ENCODE measurements around the gene POM121. TPM values are rescaled to one million over a fixed set of nuclear protein-coding genes. Genes with fewer than 3 reads are reported as not detected.
"Not testable (repeated sequence)": the region's sequence is repeated elsewhere in the genome, so short reads cannot be mapped to it uniquely, and the experiment has no call there.

Gene POM121
- polyA plus RNA-seq, 1 of the 3 experiments (the other 2 are of a cell fraction), result 14.0 TPM

- H3K9me2 ChIP-seq; H3K27me3 ChIP-seq (ENCODE audit: insufficient read depth); H3K9me3 ChIP-seq; H3F3A ChIP-seq (replicated peaks; ENCODE audit: insufficient read depth); H3K4me1 ChIP-seq (ENCODE audit: control insufficient read depth in 1 of 2, insufficient read depth in 2 of 2, low read depth in 1 of 2, low read length in 1 of 2); H2AFZ ChIP-seq (ENCODE audit: low read depth); CTCF ChIA-PET; H4K20me1 ChIP-seq (ENCODE audit: insufficient read depth); POLR2A ChIA-PET: not testable (repeated sequence)
- Histone ChIP-seq H3K9ac (peak overlapping the region; percentile 91), H3K36me3 (replicated peaks in 1 of 2; ENCODE audit: control insufficient read depth in 1 of 2, insufficient read depth in 2 of 2, low read length in 1 of 2) (peaks cover 2 to 16% of the 10 kb centered on the region in 2 experiments), H3K4me2 (peak overlapping the region; percentile 98), H3K27ac (ENCODE audit: low read depth in 2 of 2, low read length in 1 of 2) (peak overlapping the region; percentile 63 to 91; a peak in 3 of 4 replicates), H3K79me2 (ENCODE audit: insufficient read depth) (peaks cover 40% of the 10 kb centered on the region), H3K4me3 (ENCODE audit: low read depth in 2 of 2, low read length in 1 of 2) (peak overlapping the region; percentile 87)
- 3% methylated on average over 19 of the region's 35 CpGs for WGBS (ENCODE audit: low lambda C conversion rate)
- peak; percentile 49 for DNase-seq
- peak; percentile 59 for TF ChIP-seq MAX (IDR thresholded peaks at IDR 0.05; ENCODE audit: low read depth)
- TF ChIP-seq MXI1 (IDR thresholded peaks at IDR 0.05; ENCODE audit: low read depth, low read length), result peak; percentile 84
- 0 out of 2 replicates have a peak, but pooled peaks have one; percentile 51 for TF ChIP-seq SIN3A (IDR thresholded peaks at IDR 0.05; ENCODE audit: borderline replicate concordance, low read depth, low read length)
These were observed 45.1 kb upstream of the POM121 start for GRCh38 chr7:72879737-72880215.

GRCh38 chr7:72891750-72892149, 33.1 kb upstream of the POM121 start:
- DNase-seq; H3F3A ChIP-seq (replicated peaks; ENCODE audit: insufficient read depth); H3K27me3 ChIP-seq (ENCODE audit: insufficient read depth); H4K20me1 ChIP-seq (ENCODE audit: insufficient read depth); H3K4me3 ChIP-seq (ENCODE audit: low read depth in 2 of 2, low read length in 1 of 2); H2AFZ ChIP-seq (ENCODE audit: low read depth); H3K4me1 ChIP-seq (ENCODE audit: control insufficient read depth in 1 of 2, insufficient read depth in 2 of 2, low read depth in 1 of 2, low read length in 1 of 2); POLR2A ChIA-PET; H3K4me2 ChIP-seq; H3K9me3 ChIP-seq; H3K27ac ChIP-seq (ENCODE audit: low read depth in 2 of 2, low read length in 1 of 2); CTCF ChIA-PET; H3K9me2 ChIP-seq; H3K9ac ChIP-seq: not testable (repeated sequence)
- Histone ChIP-seq H3K36me3 (replicated peaks in 1 of 2; ENCODE audit: control insufficient read depth in 1 of 2, insufficient read depth in 2 of 2, low read length in 1 of 2) (peaks cover 14 to 34% of the 10 kb centered on the region in 2 experiments), H3K79me2 (ENCODE audit: insufficient read depth) (peaks cover 52% of the 10 kb centered on the region)
- WGBS (ENCODE audit: low lambda C conversion rate), result 95% methylated on average over 4 of the region's 4 CpGs

- H3K4me2 ChIP-seq; H3K9me3 ChIP-seq; H3K9me2 ChIP-seq; H3K27me3 ChIP-seq (ENCODE audit: insufficient read depth); H3F3A ChIP-seq (replicated peaks; ENCODE audit: insufficient read depth); H3K27ac ChIP-seq (ENCODE audit: low read depth in 2 of 2, low read length in 1 of 2); DNase-seq; POLR2A ChIA-PET; H3K4me1 ChIP-seq (ENCODE audit: control insufficient read depth in 1 of 2, insufficient read depth in 2 of 2, low read depth in 1 of 2, low read length in 1 of 2); CTCF ChIA-PET; H4K20me1 ChIP-seq (ENCODE audit: insufficient read depth); H2AFZ ChIP-seq (ENCODE audit: low read depth); H3K4me3 ChIP-seq (ENCODE audit: low read depth in 2 of 2, low read length in 1 of 2); H3K9ac ChIP-seq: not testable (repeated sequence)
- peaks cover 0 to 76% of the 10 kb centered on the region in 2 experiments for H3K36me3 ChIP-seq (replicated peaks in 1 of 2; ENCODE audit: control insufficient read depth in 1 of 2, insufficient read depth in 2 of 2, low read length in 1 of 2)
- WGBS (ENCODE audit: low lambda C conversion rate), result over 99% methylated on average over 6 of the region's 6 CpGs
- H3K79me2 ChIP-seq (ENCODE audit: insufficient read depth), result peaks cover 82% of the 10 kb centered on the region
These were observed 20.2 kb upstream of the POM121 start for GRCh38 chr7:72904740-72905139.

GRCh38 chr7:72908422-72908821, 16.5 kb upstream of the POM121 start:
- CTCF ChIA-PET; POLR2A ChIA-PET; H3K9me2 ChIP-seq; H3F3A ChIP-seq (replicated peaks; ENCODE audit: insufficient read depth); H3K4me3 ChIP-seq (ENCODE audit: low read depth in 2 of 2, low read length in 1 of 2); H3K27me3 ChIP-seq (ENCODE audit: insufficient read depth); H3K4me2 ChIP-seq; DNase-seq; H3K27ac ChIP-seq (ENCODE audit: low read depth in 2 of 2, low read length in 1 of 2); H2AFZ ChIP-seq (ENCODE audit: low read depth); H3K4me1 ChIP-seq (ENCODE audit: control insufficient read depth in 1 of 2, insufficient read depth in 2 of 2, low read depth in 1 of 2, low read length in 1 of 2); H3K9me3 ChIP-seq; H3K9ac ChIP-seq; H4K20me1 ChIP-seq (ENCODE audit: insufficient read depth): not testable (repeated sequence)
- peaks cover 9 to 42% of the 10 kb centered on the region in 2 experiments for H3K36me3 ChIP-seq (replicated peaks in 1 of 2; ENCODE audit: control insufficient read depth in 1 of 2, insufficient read depth in 2 of 2, low read length in 1 of 2)
- WGBS (ENCODE audit: low lambda C conversion rate), result 91% methylated on average over 10 of the region's 10 CpGs
- peaks cover 76% of the 10 kb centered on the region for H3K79me2 ChIP-seq (ENCODE audit: insufficient read depth)

- H3K27ac ChIP-seq (ENCODE audit: low read depth in 2 of 2, low read length in 1 of 2); H3K4me1 ChIP-seq (ENCODE audit: control insufficient read depth in 1 of 2, insufficient read depth in 2 of 2, low read depth in 1 of 2, low read length in 1 of 2); H3K4me3 ChIP-seq (ENCODE audit: low read depth in 2 of 2, low read length in 1 of 2); H4K20me1 ChIP-seq (ENCODE audit: insufficient read depth); H2AFZ ChIP-seq (ENCODE audit: low read depth); H3K9ac ChIP-seq; H3K9me2 ChIP-seq; CTCF ChIA-PET; H3K27me3 ChIP-seq (ENCODE audit: insufficient read depth); DNase-seq; H3K4me2 ChIP-seq; H3F3A ChIP-seq (replicated peaks; ENCODE audit: insufficient read depth); POLR2A ChIA-PET; H3K9me3 ChIP-seq: not testable (repeated sequence)
- 97% methylated on average over 10 of the region's 12 CpGs for WGBS (ENCODE audit: low lambda C conversion rate)
- peaks cover 62% of the 10 kb centered on the region for H3K79me2 ChIP-seq (ENCODE audit: insufficient read depth)
- H3K36me3 ChIP-seq (replicated peaks in 1 of 2; ENCODE audit: control insufficient read depth in 1 of 2, insufficient read depth in 2 of 2, low read length in 1 of 2), result peaks cover 16 to 28% of the 10 kb centered on the region in 2 experiments
These were observed 13.5 kb upstream of the POM121 start for GRCh38 chr7:72911395-72911794.

GRCh38 chr7:72913750-72914149, 11.1 kb upstream of the POM121 start:
- H3K9ac ChIP-seq; H3K27me3 ChIP-seq (ENCODE audit: insufficient read depth); POLR2A ChIA-PET; H4K20me1 ChIP-seq (ENCODE audit: insufficient read depth); H3K4me1 ChIP-seq (ENCODE audit: control insufficient read depth in 1 of 2, insufficient read depth in 2 of 2, low read depth in 1 of 2, low read length in 1 of 2); DNase-seq; H3K27ac ChIP-seq (ENCODE audit: low read depth in 2 of 2, low read length in 1 of 2); H3K4me2 ChIP-seq; H3K4me3 ChIP-seq (ENCODE audit: low read depth in 2 of 2, low read length in 1 of 2); H2AFZ ChIP-seq (ENCODE audit: low read depth); H3K9me3 ChIP-seq; H3K9me2 ChIP-seq; H3F3A ChIP-seq (replicated peaks; ENCODE audit: insufficient read depth): not testable (repeated sequence)
- 92% methylated on average over 10 of the region's 10 CpGs for WGBS (ENCODE audit: low lambda C conversion rate)
- H3K36me3 ChIP-seq (replicated peaks in 1 of 2; ENCODE audit: control insufficient read depth in 1 of 2, insufficient read depth in 2 of 2, low read length in 1 of 2), result peaks cover 6 to 16% of the 10 kb centered on the region in 2 experiments
- H3K79me2 ChIP-seq (ENCODE audit: insufficient read depth), result peaks cover 59% of the 10 kb centered on the region
- CTCF ChIA-PET, result interaction anchor here (1.4 kb wide), 1 partner anchor 12 kb away, joined by 4 read pairs; no protein-coding TSS in a partner anchor
